ENCODE data around the gene AHDC1. TPM values are rescaled to one million over a fixed set of nuclear protein-coding genes. Genes with fewer than 3 reads are reported as not detected.
"Not testable (repeated sequence)": the region's sequence is repeated elsewhere in the genome, so short reads cannot be mapped to it uniquely, and the experiment has no call there.

The AHDC1 gene
- polyA plus RNA-seq, 5 donors: 25.5 to 51.2 (median 47.9) TPM

GRCh38 chr1:27554759-27555699 lies 48.9 kb downstream of the AHDC1 start:
- no peak for DNase-seq

DNA sequence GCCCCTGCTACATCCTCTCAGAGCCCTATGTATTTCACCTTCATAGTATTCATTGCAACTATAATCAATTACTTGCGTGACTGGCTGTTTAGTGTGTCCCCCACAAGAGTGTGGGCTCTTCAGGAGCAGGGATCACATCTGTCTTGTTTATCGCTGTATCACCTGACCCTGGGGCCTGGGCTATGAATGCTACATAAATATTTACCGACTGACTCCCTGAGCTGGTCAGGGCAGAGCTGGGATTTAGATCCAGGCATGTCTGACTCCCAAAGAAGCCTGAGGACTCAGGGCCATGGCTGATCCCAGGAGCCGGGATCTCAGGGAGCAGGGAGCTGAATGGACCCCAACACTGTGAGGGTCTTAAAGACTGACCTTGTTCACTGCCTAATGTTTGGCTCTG lies 49.7 kb downstream of the AHDC1 start:
- no peak for DNase-seq

- not testable (repeated sequence) for DNase-seq
These were observed 50.1 kb downstream of the AHDC1 start for GRCh38 chr1:27553823-27554222.

DNA sequence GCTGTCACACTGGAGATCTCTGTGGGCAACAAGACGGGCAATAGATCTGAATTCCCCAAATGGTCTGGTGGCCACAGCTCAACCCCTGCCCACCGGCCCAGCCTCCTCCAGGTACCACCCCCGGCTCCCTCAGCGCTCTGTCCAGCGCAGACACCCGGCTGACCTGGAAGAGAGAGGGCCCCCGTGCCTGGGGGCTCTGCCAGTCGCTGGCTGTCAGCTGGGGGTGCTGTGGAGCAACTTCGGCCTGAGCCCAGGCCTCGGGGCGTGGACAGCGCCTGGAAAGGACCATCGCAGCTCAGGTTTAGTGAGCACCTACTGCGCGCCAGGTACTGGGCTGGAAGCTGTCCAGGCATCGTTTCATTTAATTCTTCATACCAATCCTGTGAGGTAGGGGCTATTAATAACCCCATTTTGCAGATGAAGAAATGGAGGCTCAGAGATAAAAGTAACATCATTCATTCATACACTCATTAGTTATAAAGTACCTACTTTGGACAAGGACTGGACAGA lies 51.0 kb downstream of the AHDC1 start:
- no peak for DNase-seq

GRCh38 chr1:27551953-27552312 lies 52.0 kb downstream of the AHDC1 start:
- DNase-seq: no peak

GRCh38 chr1:27551170-27551952 lies 52.6 kb downstream of the AHDC1 start:
- DNase-seq: no peak

DNA sequence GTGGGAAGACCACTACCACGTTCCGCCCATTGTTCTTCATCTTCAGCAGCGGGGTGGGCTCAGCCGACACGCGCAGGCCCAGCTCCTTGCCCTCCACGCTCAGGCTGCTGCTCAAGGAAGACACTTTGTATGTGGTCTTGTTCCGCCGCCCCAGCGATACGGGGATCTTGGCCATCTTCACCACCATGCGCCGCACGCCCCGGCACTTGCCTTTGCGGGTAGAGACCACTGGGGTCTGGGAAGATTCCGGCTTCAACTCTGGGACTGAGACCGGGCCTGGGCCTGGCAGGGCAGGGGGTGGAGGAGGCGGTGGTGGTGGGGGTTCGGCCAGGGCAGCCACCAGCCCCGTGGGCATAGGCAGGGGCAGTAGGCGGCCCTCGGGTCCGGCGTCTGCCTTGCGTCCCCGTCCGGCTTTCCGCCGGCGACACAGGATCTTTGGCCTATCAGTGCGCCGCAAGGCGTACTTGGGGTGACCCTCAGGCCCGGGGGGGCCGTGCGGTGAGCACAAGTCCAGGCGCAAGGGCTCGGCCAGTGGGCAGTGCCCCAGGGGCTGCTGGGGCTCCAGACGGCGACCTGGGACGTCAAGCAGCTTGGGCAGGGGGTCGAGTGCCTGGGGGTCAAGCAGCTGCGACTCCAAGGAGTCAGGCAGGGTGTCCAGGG lies 53.3 kb downstream of the AHDC1 start:
- no peak for DNase-seq

- DNase-seq: no peak
These were observed 54.0 kb downstream of the AHDC1 start for GRCh38 chr1:27549807-27550408.

- DNase-seq: no peak
These were observed 54.9 kb downstream of the AHDC1 start for GRCh38 chr1:27548858-27549719.

DNA sequence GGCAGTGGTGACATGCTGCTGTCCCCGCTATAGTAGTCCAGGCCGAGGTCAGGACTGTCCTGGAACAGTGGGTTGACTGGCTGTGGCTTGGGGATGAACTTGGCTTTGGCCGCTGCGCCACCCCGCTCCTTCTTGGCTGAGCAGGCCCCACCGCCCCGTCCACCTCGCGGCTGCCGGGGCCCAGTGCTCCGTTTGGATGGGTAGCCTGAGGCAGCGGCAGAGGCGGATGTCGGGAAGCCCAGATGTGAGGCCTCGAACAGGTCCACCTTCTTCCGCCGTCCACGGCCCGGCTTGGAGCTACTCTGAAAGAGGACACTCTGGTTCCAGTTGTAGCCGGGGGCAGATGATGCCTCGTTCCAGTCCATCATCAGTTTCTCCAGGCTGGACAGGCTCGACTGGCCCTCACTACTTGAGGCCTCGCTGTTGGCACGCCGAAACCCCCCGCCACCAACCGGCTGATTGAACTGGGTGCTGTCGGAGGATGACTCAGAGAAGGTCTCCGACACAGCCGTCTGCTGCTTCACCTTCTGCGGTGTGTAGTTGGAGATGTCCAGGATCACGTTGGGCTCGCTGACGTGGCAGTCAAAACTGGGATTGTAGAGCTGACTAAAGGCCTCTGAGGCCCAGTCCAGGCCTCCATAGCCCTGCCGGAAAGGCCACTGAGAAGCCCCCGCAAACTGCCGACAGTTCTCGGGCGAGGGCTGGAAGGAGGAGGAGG lies 55.6 kb downstream of the AHDC1 start:
- no peak for DNase-seq

- DNase-seq: no peak
These were observed 56.5 kb downstream of the AHDC1 start for GRCh38 chr1:27547220-27548116.

- no peak for DNase-seq
These were observed 58.1 kb downstream of the AHDC1 start for GRCh38 chr1:27545876-27546275.

GRCh38 chr1:27545271-27545670 lies 58.7 kb downstream of the AHDC1 start:
- DNase-seq: no peak

GRCh38 chr1:27544834-27545233 lies 59.1 kb downstream of the AHDC1 start:
- no peak for DNase-seq

DNA sequence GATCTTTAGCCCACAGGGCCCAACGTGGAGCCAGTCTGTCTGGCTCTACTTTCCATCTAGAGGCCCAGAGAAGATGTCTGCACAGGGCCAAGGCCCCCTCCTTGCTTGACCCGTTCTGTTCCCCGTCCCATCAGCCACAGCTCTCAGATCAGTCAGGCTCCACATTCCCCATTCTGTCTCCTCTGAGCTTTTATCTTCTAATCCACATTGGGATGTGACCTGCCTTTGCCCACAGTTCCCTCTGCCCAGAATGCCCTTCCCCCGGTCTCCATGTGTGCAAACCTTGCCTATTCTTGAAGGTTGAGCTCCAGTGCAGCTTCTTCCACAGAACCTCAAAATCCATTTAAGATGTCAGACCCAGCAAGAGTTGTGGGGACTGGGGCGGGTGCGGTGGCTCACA lies 60.7 kb downstream of the AHDC1 start:
- DNase-seq: no peak

- DNase-seq: no peak
These were observed 61.3 kb downstream of the AHDC1 start for GRCh38 chr1:27542463-27543273.

DNA sequence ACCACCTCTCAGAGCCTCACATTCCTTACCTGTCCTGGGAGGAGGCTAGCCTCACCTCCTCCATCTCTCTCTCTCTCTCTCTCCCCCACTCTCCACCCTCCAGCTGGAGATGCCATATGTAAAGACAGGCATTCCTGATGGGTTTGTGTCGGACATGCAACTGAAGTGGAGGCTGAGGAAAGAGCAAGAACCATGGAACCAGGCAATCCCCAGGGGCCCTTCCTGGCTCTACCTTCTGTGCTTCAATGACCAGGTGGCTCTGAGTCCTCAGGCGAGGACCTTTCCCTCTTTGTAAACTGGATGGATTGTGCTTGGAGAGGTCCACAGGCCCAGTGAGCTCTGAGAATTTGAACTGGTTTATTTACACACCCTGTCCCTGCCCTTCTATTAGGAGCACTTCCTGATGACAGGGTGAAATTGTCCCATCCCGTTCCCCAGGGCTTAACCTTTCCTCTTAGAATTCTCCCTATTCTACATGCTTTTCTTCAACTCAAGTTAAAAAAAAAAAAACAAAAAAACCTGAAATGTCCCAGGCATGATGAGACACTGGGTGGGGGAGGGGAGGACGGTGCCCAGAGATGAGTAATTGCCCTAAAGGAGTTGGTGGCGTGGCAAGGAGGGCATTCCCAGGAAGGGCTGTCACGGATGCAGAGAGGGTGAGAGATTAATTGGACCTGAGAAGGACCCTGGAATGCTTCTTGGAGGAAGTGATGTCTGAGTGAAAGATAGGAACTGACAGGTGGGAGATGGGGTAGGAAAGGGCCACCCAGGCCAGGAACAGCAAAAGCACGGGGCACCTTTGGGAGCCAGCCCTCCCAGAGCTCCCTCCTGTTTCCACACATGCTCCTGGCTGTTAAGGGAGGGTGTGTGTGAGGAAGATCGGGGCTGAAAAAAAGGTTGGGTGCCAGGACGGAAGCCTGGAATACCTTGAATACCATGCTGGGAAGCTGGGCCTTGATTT lies 63.8 kb downstream of the AHDC1 start:
- no peak for DNase-seq

Data from right lung (tissue), 5 donors.